Measurements from ENCODE around the gene DENND10.

GRCh38 chr10:119090026-119090795, 13.7 kb upstream of the DENND10 start:
- TF ChIP-seq POLR2AphosphoS5 (IDR thresholded peaks at IDR 0.05) = no peak
- TF ChIP-seq EP300 (IDR thresholded peaks at IDR 0.05) = no peak
- no peak for TF ChIP-seq CTCF (IDR thresholded peaks at IDR 0.05)
- no peak for TF ChIP-seq POLR2A (IDR thresholded peaks at IDR 0.05)

Data from stomach (tissue), 4 donors.